Ascending aorta (tissue), 2 donors: ENCODE measurements around the gene PBRM1. TPM values are rescaled to one million over a fixed set of nuclear protein-coding genes. Genes with fewer than 3 reads are reported as not detected.
"Not testable (repeated sequence)": the region's sequence is repeated elsewhere in the genome, so short reads cannot be mapped to it uniquely, and the experiment has no call there.

Experiments
- DNase-seq, 2 donors: peaks; one replicate each; pipeline ENCODE4 v3.0.0-alpha.2; 2019; ENCODE audit warnings: low spot score in 2 of 2
- H3K27ac ChIP-seq, 2 donors: fragments of 200-600 bp; sonication (generic); one replicate each; pipeline ENCODE4 v1.5.1; 2016 to 2017; ENCODE audit warnings: mild to moderate bottlenecking in 1 of 2
- H3K27me3 ChIP-seq: fragments of 200-600 bp; sonication (generic); one replicate; pipeline ENCODE4 v1.5.1; 2017
- H3K36me3 ChIP-seq, 2 donors: fragments of 200-600 bp; sonication (generic); one replicate each; pipeline ENCODE4 v1.5.1; 2016
- H3K4me1 ChIP-seq, 2 donors: fragments of 200-600 bp; sonication (generic); one replicate each; pipeline ENCODE4 v1.5.1; 2016 to 2017; ENCODE audit warnings: mild to moderate bottlenecking in 1 of 2
- H3K4me3 ChIP-seq, 2 donors: fragments of 200-600 bp; sonication (generic); one replicate each; pipeline ENCODE4 v1.5.1; 2016 to 2017; ENCODE audit warnings: mild to moderate bottlenecking in 1 of 2
- H3K9me3 ChIP-seq, 2 donors: fragments of 200-600 bp; sonication (generic); one replicate each; pipeline ENCODE4 v1.5.1; 2016
- intact Hi-C: fragments of 100-400 bp; cut with DNase I; formaldehyde crosslinking; loops from one replicate; pipeline ENCODE4 v1.15.1; 2023
- total RNA-seq: library from RNA; depleted of rRNA; stranded (reverse); fragments of >200 nt; gene quantifications from one replicate; pipeline ENCODE4 v1.1.0, GENCODE V29; 2016
- TF ChIP-seq, protein P1 (sequence below), 3 experiments: fragments of 200-600 bp in 2 of 3; fragments of 450-650 bp in 1 of 3; sonication (generic) in 2 of 3; IDR thresholded peaks; one replicate each; pipeline ENCODE4 v1.5.1; 2016 to 2019; ENCODE audit warnings: antibody characterized with exemption in 3 of 3, mild to moderate bottlenecking in 1 of 3, moderate library complexity in 1 of 3

PBRM1 gene
- total RNA-seq, 1 donor from 2014 or later, result 36.7 TPM

DNA sequence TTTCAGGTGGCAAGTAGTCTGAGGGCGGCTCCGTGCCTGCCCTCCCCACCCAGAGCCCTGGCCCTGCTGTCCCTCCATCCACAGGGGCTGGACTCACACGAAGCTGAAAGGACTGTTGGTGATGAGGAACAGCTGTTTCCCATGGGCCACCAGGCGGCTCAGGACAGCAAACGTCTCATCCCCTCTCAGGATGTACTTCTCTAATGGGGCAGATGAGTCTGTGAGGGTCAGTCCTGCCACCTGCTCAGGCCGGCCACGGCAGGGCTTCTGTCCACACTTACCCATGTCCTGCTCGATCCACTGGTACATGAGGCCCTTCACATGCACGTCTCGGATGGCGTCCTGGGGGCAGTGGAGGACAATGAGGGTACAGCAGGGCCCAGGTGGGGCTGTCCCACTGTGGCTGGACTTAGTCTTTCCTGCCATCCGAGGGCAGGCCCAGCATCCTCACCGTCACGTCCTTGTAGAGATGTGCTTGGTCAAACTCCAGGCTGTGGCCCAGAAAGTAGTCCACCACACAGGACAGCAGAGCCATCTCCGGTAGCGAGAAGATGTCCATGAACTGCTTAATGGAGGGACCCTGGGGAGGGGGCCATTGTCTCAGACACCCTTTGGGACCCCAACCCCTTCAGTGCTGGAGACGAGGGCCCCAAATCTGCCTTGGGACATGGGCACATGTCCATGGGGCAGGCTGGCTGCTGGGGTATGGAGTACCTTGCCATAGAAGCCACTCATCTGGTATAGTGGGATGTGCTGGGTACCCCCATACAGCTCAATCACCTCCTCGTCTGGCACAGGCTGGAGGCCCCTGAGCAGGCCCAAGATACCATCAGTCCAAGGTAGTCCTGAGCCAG, 157.8 kb downstream of the PBRM1 start:
- Histone ChIP-seq H3K4me1 (peaks cover 4 to 25% of the 10 kb centered on the region in 2 donors), H3K27me3 (no peaks in the 10 kb centered on the region), H3K36me3 (peaks cover 9 to 11% of the 10 kb centered on the region in 2 donors), H3K9me3 (no peaks in the 10 kb centered on the region), H3K4me3 (no peak overlapping the region), H3K27ac (no peak overlapping the region)
- no peak for DNase-seq
- intact Hi-C loops, result no loop called here
- TF ChIP-seq, protein P1, sequence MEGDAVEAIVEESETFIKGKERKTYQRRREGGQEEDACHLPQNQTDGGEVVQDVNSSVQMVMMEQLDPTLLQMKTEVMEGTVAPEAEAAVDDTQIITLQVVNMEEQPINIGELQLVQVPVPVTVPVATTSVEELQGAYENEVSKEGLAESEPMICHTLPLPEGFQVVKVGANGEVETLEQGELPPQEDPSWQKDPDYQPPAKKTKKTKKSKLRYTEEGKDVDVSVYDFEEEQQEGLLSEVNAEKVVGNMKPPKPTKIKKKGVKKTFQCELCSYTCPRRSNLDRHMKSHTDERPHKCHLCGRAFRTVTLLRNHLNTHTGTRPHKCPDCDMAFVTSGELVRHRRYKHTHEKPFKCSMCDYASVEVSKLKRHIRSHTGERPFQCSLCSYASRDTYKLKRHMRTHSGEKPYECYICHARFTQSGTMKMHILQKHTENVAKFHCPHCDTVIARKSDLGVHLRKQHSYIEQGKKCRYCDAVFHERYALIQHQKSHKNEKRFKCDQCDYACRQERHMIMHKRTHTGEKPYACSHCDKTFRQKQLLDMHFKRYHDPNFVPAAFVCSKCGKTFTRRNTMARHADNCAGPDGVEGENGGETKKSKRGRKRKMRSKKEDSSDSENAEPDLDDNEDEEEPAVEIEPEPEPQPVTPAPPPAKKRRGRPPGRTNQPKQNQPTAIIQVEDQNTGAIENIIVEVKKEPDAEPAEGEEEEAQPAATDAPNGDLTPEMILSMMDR (IDR thresholded peaks at IDR 0.05), result no peak

DNA sequence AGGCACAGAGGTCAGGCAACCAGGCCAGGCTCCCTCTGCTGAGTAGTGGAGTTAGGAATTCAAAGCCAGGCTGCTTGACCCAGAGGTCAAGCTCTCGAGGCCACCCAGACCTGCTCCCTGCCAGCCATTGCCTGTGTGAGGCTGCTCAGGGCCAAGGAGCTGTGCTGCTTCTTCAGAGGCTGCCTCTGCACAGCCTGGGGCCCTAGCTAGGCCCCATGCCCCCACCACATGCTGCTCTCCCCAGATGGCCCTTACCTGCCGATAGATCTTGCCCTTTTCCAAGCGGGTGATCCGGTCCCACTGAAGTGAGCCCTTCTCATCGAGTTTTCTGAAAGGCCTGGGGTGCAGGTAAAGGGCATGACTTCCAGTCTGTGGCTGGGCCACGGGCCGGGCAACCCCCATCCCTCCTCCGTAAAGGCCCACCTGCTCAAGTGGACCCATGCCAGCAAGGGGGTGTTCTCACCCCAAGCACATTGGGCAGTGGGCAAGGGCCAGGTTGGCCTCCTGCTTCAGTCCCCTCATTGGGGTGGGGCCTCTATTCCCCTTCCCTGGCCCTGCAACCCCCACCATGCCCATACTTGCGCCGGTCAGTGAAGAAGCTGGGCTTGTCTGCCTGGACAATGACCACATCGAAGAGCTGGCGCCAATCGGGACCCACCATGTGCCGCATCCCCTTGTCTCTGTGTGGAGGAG, 158.5 kb downstream of the PBRM1 start:
- TF ChIP-seq, protein P1 (IDR thresholded peaks at IDR 0.05), result no peak
- Histone ChIP-seq H3K27me3 (no peaks in the 10 kb centered on the region), H3K4me1 (peaks cover 0 to 19% of the 10 kb centered on the region in 2 donors), H3K27ac (no peak overlapping the region), H3K36me3 (peaks cover 9 to 11% of the 10 kb centered on the region in 2 donors), H3K4me3 (no peak overlapping the region), H3K9me3 (no peaks in the 10 kb centered on the region)
- no peak for DNase-seq
- intact Hi-C loops, result no loop called here

DNA sequence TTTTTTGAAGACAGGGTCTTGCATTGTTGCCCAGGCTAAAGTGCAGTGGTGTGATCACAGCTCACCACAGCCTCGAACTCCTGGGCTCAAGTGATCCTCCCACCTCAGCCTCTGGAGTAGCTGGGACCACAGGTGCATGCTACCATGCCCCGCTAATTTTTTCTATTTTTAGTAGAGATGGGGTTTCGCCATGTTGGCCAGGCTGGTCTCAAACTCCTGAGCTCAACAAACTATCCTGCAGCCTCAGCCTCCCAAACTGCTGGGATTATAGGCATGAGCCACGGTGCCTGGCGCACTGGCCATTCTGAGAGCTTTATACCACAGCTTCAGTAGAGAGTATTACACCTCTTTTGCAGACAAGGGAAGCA, 159.1 kb downstream of the PBRM1 start:
- DNase-seq, result peak in 1 of 2 donors; percentile 1
- H3K9me3 ChIP-seq, H3K4me3 ChIP-seq, H3K27me3 ChIP-seq, intact Hi-C loops: not testable (repeated sequence)
- Histone ChIP-seq H3K4me1 (peaks cover 0 to 19% of the 10 kb centered on the region in 2 donors), H3K27ac (peak overlapping the region; percentile 68 to 85), H3K36me3 (peaks cover 9 to 11% of the 10 kb centered on the region in 2 donors)

DNA sequence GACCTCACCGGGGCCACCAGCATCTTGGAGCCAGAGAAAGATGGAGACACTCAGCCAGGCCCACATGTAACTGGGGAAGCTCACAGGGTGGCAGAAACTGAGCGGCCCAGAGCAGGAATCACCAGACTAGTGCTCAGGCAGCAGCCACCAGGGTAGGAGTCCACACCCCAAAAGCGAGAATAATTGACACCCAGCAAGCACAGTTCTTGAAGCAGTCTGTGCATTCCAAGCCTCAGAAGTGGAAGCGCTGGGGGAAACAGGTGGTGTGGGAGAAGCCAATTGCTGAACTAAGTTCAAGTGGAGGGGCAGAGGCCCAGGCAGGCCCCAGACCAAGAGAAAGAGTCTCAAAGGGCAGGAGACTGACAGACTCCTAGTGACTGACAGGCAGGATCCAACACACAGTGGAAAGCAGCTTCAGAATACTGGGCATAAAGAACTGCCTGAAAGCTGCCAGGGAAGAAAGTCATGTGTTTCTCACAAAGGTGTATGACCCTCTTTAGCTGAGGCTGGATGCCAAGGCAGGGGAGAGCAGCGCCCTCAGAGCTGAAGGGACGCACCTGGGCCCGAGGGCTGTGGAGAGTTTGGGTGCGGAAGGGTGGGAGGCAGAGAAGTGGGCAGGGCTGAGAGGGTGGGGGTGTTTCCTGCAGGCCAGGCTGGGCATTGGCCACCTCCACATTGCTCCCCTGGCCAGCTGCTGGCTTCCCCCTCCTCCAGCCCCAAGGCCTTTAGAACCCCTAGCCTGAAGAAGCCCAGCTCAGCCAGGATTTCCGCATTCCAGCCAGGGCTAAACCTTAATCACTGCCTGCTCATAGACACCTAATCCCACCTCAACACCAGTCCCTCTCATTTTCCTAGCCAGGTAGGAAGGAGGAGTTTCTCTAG, 159.8 kb downstream of the PBRM1 start:
- Histone ChIP-seq H3K9me3 (no peaks in the 10 kb centered on the region), H3K36me3 (peaks cover 9 to 11% of the 10 kb centered on the region in 2 donors), H3K27me3 (no peaks in the 10 kb centered on the region), H3K4me1 (peaks cover 0 to 19% of the 10 kb centered on the region in 2 donors), H3K4me3 (no peak overlapping the region), H3K27ac (peak overlapping the region; percentile 68 to 85)
- peak in 1 of 2 donors; percentile 4 for DNase-seq
- intact Hi-C loops, result no loop called here
- TF ChIP-seq, protein P1 (IDR thresholded peaks at IDR 0.05), result no peak

DNA sequence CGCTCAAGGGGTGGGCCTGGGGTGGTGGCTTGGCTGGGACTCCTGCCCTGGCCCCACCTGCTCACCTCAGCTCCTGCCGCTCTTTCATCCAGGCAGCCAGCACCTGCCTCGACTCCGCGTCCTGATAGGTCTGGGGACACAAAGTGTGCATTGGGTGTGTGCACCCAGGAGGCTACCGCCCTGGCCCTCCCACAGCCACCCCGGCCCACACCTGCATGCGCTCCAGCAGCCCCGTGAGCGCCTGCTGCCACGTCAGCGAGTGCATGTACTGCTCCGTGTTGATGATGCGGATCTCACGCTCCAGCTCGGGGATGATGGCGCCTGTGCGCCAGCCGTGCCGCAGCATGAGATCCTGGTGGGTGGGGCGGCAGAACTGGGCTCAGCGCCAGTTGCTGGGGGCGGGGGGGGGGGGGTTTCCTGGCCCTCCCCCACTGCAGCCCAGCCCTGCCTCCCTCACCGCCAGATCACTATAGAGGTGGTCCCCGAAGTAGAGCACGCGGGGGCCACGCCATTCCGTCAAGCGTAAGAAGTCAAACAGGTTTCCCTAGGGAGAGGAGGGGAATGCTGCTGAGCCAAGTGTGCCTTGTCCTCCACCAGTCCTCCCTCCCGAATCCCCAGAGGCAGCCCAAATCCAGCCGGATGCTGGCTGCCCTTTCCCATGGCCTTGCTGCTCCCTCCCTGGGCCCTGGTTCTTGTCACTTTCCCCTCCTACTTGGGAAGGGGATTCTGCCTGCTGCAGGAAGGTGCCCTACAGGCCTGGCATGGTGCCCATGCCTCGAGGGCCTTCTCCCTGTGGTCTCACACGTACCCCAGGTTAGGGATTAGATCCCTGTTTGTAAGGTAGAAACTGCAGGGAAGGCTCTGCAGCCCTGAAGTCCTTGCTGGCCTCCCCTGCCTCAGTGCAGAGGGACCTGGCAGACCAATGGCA, 160.7 kb downstream of the PBRM1 start:
- H3K27me3 ChIP-seq, result no peaks in the 10 kb centered on the region
- intact Hi-C loops, result no loop called here
- peak overlapping the region in 1 of 2 donors; percentile 16 for H3K4me3 ChIP-seq
- TF ChIP-seq, protein P1 (IDR thresholded peaks at IDR 0.05), result no peak
- peak; percentile 8 to 78 for DNase-seq
- peaks cover 0 to 18% of the 10 kb centered on the region in 2 donors for H3K4me1 ChIP-seq
- H3K9me3 ChIP-seq, result no peaks in the 10 kb centered on the region
- peaks cover 9 to 11% of the 10 kb centered on the region in 2 donors for H3K36me3 ChIP-seq
- H3K27ac ChIP-seq, result peak overlapping the region; percentile 68 to 85
